Kidney epithelial cell (primary cell): ENCODE results near the gene MTAP. TPM values are rescaled to one million over a fixed set of nuclear protein-coding genes. Genes with fewer than 3 reads are reported as not detected.

Experiments
- DNase-seq: peaks from one replicate; pipeline ENCODE4 v3.0.0-alpha.2; 2010; ENCODE audit warnings: low read depth
- H3K27me3 ChIP-seq: 2 replicates; pipeline ENCODE4 v1.6.0; 2011; ENCODE audit warnings: low read length; ENCODE audit not compliant: control insufficient read depth, insufficient read depth
- H3K36me3 ChIP-seq: 2 replicates; pipeline ENCODE4 v1.5.1; 2011; ENCODE audit warnings: low read length; ENCODE audit not compliant: control insufficient read depth, insufficient read depth
- H3K4me3 ChIP-seq: 2 replicates; pipeline ENCODE4 v1.5.1; 2011; ENCODE audit warnings: low read depth, mild to moderate bottlenecking, control low read depth, low read length
- CTCF ChIP-seq: IDR thresholded peaks from 2 replicates; pipeline ENCODE4 v1.5.1; 2011; ENCODE audit warnings: mild to moderate bottlenecking, moderate library complexity, low read length, control low read depth, inconsistent platforms; ENCODE audit not compliant: insufficient read depth, poor library complexity, severe bottlenecking
- total RNA-seq: library from RNA; depleted of rRNA; stranded (reverse); fragments of >200 nt; gene quantifications from 2 replicates; pipeline ENCODE4 v1.2.3, GENCODE V29; 2015

The MTAP gene
- total RNA-seq, 1 donor from 2014 or later, result 35.1 TPM

GRCh38 chr9:21889673-21890072 is 87.2 kb downstream of the MTAP start:
- DNase-seq, result no peak
- Histone ChIP-seq H3K4me3 (no peak overlapping the region), H3K36me3 (no peaks in the 10 kb centered on the region), H3K27me3 (no peaks in the 10 kb centered on the region)
- no peak for TF ChIP-seq CTCF

- no peak for TF ChIP-seq CTCF
- Histone ChIP-seq H3K27me3 (no peaks in the 10 kb centered on the region), H3K36me3 (no peaks in the 10 kb centered on the region), H3K4me3 (no peak overlapping the region)
- DNase-seq, result no peak
These were observed 88.3 kb downstream of the MTAP start for GRCh38 chr9:21890696-21891095.

- TF ChIP-seq CTCF, result no peak
- no peaks in the 10 kb centered on the region for H3K27me3 ChIP-seq
- no peaks in the 10 kb centered on the region for H3K36me3 ChIP-seq
- no peak overlapping the region for H3K4me3 ChIP-seq
- DNase-seq, result no peak
These were observed 99.1 kb downstream of the MTAP start for GRCh38 chr9:21901546-21901945.

- Histone ChIP-seq H3K36me3 (no peaks in the 10 kb centered on the region), H3K4me3 (no peak overlapping the region), H3K27me3 (no peaks in the 10 kb centered on the region)
- no peak for DNase-seq
- no peak for TF ChIP-seq CTCF
These were observed 99.7 kb downstream of the MTAP start for GRCh38 chr9:21902136-21902535.

GRCh38 chr9:21903380-21903965 is 101.0 kb downstream of the MTAP start:
- no peak for DNase-seq
- no peaks in the 10 kb centered on the region for H3K36me3 ChIP-seq
- no peaks in the 10 kb centered on the region for H3K27me3 ChIP-seq
- no peak for TF ChIP-seq CTCF
- no peak overlapping the region for H3K4me3 ChIP-seq

GRCh38 chr9:21904371-21904770 is 101.9 kb downstream of the MTAP start:
- DNase-seq, result no peak
- Histone ChIP-seq H3K4me3 (no peak overlapping the region), H3K27me3 (no peaks in the 10 kb centered on the region), H3K36me3 (no peaks in the 10 kb centered on the region)
- TF ChIP-seq CTCF, result no peak
